Fibroblast of lung (primary cell): ENCODE measurements around the gene ZDHHC8.

ENCODE experiments used
- CTCF ChIP-seq, 2 donors: IDR thresholded peaks in 1 of 2; conservative IDR thresholded peaks in 1 of 2; 1 replicate in 1 of 2; 2 replicates in 1 of 2; pipeline ENCODE4 v1.5.1; 2011 to 2012; ENCODE audit warnings: low read length in 2 of 2, control low read depth in 1 of 2, inconsistent platforms in 1 of 2, low read depth in 1 of 2, mild to moderate bottlenecking in 1 of 2
- EZH2 ChIP-seq: IDR thresholded peaks from 2 replicates; pipeline ENCODE4 v1.5.1; 2012; ENCODE audit warnings: low read length, control low read depth, mild to moderate bottlenecking; ENCODE audit errors: missing control alignments

- TF ChIP-seq CTCF (conservative IDR thresholded peaks at IDR 0.05 in 1 of 2, IDR thresholded peaks at IDR 0.05 in 1 of 2; ENCODE audit: low read depth in 1 of 2, low read length in 2 of 2) = no peak
- no peak for TF ChIP-seq EZH2
Measured at GRCh38 chr22:20099099-20099711, 32.4 kb upstream of the ZDHHC8 start.
